Measurements from ENCODE around the gene LDHAL6A. TPM values are rescaled to one million over a fixed set of nuclear protein-coding genes. Genes with fewer than 3 reads are reported as not detected.

Gene LDHAL6A
- total RNA-seq, 2 donors from 2014 or later: not detected

- Mint-ChIP-seq H3K27me3 (ENCODE audit: insufficient read depth) (no peaks in the 10 kb centered on the region), H3K4me3 (no peak overlapping the region), H3K27ac (no peak overlapping the region), H3K9me3 (no peaks in the 10 kb centered on the region), H3K4me1 (no peaks in the 10 kb centered on the region), H3K36me3 (ENCODE audit: low read depth) (peaks cover 49% of the 10 kb centered on the region)
- Histone ChIP-seq H3K9ac (ENCODE audit: extremely low read depth, low read length, poor library complexity, severe bottlenecking) (no peak overlapping the region), H3K27ac (ENCODE audit: low read depth, low read length) (no peak overlapping the region), H3K4me3 (ENCODE audit: low read length) (no peak overlapping the region), H3K4me1 (ENCODE audit: control insufficient read depth, insufficient read depth, low read length) (no peaks in the 10 kb centered on the region), H3K9me3 (ENCODE audit: control insufficient read depth, low read length) (no peaks in the 10 kb centered on the region), H3K27me3 (ENCODE audit: control insufficient read depth, insufficient read depth, low read length, poor library complexity, severe bottlenecking) (no peaks in the 10 kb centered on the region), H3K36me3 (ENCODE audit: control insufficient read depth, insufficient read depth, low read length) (peaks cover 75% of the 10 kb centered on the region)
- TF ChIP-seq, protein P1, sequence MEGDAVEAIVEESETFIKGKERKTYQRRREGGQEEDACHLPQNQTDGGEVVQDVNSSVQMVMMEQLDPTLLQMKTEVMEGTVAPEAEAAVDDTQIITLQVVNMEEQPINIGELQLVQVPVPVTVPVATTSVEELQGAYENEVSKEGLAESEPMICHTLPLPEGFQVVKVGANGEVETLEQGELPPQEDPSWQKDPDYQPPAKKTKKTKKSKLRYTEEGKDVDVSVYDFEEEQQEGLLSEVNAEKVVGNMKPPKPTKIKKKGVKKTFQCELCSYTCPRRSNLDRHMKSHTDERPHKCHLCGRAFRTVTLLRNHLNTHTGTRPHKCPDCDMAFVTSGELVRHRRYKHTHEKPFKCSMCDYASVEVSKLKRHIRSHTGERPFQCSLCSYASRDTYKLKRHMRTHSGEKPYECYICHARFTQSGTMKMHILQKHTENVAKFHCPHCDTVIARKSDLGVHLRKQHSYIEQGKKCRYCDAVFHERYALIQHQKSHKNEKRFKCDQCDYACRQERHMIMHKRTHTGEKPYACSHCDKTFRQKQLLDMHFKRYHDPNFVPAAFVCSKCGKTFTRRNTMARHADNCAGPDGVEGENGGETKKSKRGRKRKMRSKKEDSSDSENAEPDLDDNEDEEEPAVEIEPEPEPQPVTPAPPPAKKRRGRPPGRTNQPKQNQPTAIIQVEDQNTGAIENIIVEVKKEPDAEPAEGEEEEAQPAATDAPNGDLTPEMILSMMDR (conservative IDR thresholded peaks at IDR 0.05): no peak
- no peak for DNase-seq
Observed at GRCh38 chr11:18495271-18495670, 39.6 kb downstream of the LDHAL6A start.

DNA sequence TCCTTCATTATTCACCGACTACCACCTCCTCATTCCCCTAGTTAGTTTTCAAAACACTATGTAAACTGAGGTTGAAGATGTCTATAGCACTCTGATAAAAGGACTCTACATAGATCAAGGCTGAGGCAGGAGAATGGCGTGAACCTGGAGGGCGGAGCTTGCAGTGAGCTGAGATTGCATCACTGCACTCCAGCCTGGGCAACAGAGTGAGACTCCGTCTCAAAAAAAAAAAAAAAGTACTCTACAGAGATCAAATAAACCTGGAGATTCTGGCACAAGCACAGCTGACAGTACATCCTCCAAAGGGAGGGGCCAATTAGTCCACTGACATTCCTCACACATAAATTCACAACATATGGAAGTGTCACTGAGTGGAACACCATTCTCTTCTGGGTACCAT lies 40.0 kb downstream of the LDHAL6A start:
- no peak overlapping the region for H3K4me3 Mint-ChIP-seq
- WGBS, 2 experiments (ENCODE audit: insufficient coverage in 1 of 2, insufficient read length in 1 of 2): 93% methylated on average over 3 of the region's 4 CpGs; no CpG with 5 or more reads in 1 of the 2 experiments
- no peaks in the 10 kb centered on the region for H3K27me3 ChIP-seq (ENCODE audit: control insufficient read depth, insufficient read depth, low read length, poor library complexity, severe bottlenecking)
- H3K36me3 ChIP-seq (ENCODE audit: control insufficient read depth, insufficient read depth, low read length): peaks cover 75% of the 10 kb centered on the region
- no peak overlapping the region for H3K4me3 ChIP-seq (ENCODE audit: low read length)
- no peak overlapping the region for H3K9ac ChIP-seq (ENCODE audit: extremely low read depth, low read length, poor library complexity, severe bottlenecking)
- no peaks in the 10 kb centered on the region for H3K4me1 Mint-ChIP-seq
- H3K27ac Mint-ChIP-seq: no peak overlapping the region
- no peaks in the 10 kb centered on the region for H3K9me3 ChIP-seq (ENCODE audit: control insufficient read depth, low read length)
- H3K27me3 Mint-ChIP-seq (ENCODE audit: insufficient read depth): no peaks in the 10 kb centered on the region
- no peak overlapping the region for H3K27ac ChIP-seq (ENCODE audit: low read depth, low read length)
- H3K9me3 Mint-ChIP-seq: no peaks in the 10 kb centered on the region
- H3K36me3 Mint-ChIP-seq (ENCODE audit: low read depth): peaks cover 49% of the 10 kb centered on the region
- DNase-seq: no peak
- H3K4me1 ChIP-seq (ENCODE audit: control insufficient read depth, insufficient read depth, low read length): no peaks in the 10 kb centered on the region
- TF ChIP-seq, protein P1 (conservative IDR thresholded peaks at IDR 0.05): no peak

GRCh38 chr11:18498039-18498438 lies 42.4 kb downstream of the LDHAL6A start:
- Mint-ChIP-seq H3K36me3 (ENCODE audit: low read depth) (peaks cover 63% of the 10 kb centered on the region), H3K27me3 (ENCODE audit: insufficient read depth) (no peaks in the 10 kb centered on the region), H3K4me3 (no peak overlapping the region), H3K27ac (no peak overlapping the region), H3K9me3 (no peaks in the 10 kb centered on the region), H3K4me1 (no peaks in the 10 kb centered on the region)
- 92 to 97% methylated on average over 1 of the region's 1 CpG for WGBS, 2 experiments (ENCODE audit: insufficient coverage in 1 of 2, insufficient read length in 1 of 2)
- Histone ChIP-seq H3K4me1 (ENCODE audit: control insufficient read depth, insufficient read depth, low read length) (no peaks in the 10 kb centered on the region), H3K4me3 (ENCODE audit: low read length) (no peak overlapping the region), H3K27ac (ENCODE audit: low read depth, low read length) (no peak overlapping the region), H3K9ac (ENCODE audit: extremely low read depth, low read length, poor library complexity, severe bottlenecking) (no peak overlapping the region), H3K36me3 (ENCODE audit: control insufficient read depth, insufficient read depth, low read length) (peaks cover 75% of the 10 kb centered on the region), H3K9me3 (ENCODE audit: control insufficient read depth, low read length) (no peaks in the 10 kb centered on the region), H3K27me3 (ENCODE audit: control insufficient read depth, insufficient read depth, low read length, poor library complexity, severe bottlenecking) (no peaks in the 10 kb centered on the region)
- TF ChIP-seq, protein P1 (conservative IDR thresholded peaks at IDR 0.05): no peak
- DNase-seq: no peak

Data from endodermal cell (in vitro differentiated cells).